PC-9 (cell line): ENCODE data around the gene CPN2. TPM values are rescaled to one million over a fixed set of nuclear protein-coding genes. Genes with fewer than 3 reads are reported as not detected.
A peak's percentile ranks its signal among the peaks of the same experiment; 100 is the strongest.

ENCODE experiments used
- BruUV-seq: library from RNA; stranded (reverse); fragments of 400-500 nt; replicated peaks from 2 replicates; lab custom pipeline; 2021; lab: Mats Ljungman, UMichigan
- CTCF ChIA-PET: fragments of 300-600 bp; sonication (Branson Sonifier 250); formaldehyde crosslinking; loops from one replicate; lab custom pipeline; 2022; ENCODE audit warnings: antibody characterized with exemption; lab: Charles Lee
- POLR2A ChIA-PET: fragments of 300-600 bp; sonication (Branson Sonifier 250); formaldehyde crosslinking; loops from one replicate; lab custom pipeline; 2022; ENCODE audit warnings: antibody characterized with exemption; ENCODE audit not compliant: unreplicated experiment; lab: Charles Lee
- DNase-seq, 2 experiments: peaks; one replicate each; pipeline versions ENCODE4 v3.0.0 to v3.0.0-alpha.2; 2015 to 2022; ENCODE audit warnings: mixed read lengths in 1 of 2
- H2AFZ ChIP-seq: fragments of 200-600 bp; sonication (generic); 2 replicates; pipeline ENCODE4 v1.8.1; 2017; ENCODE audit warnings: antibody characterized with exemption
- H3F3A ChIP-seq: fragments of 200-600 bp; sonication (generic); 2 replicates; pipeline ENCODE4 v1.8.1; 2017; ENCODE audit warnings: antibody characterized with exemption, mild to moderate bottlenecking, low read depth; ENCODE audit not compliant: insufficient read depth
- H3K27ac ChIP-seq: fragments of 200-600 bp; sonication (generic); 2 replicates; pipeline ENCODE4 v1.6.1; 2016; ENCODE audit warnings: mixed run types
- H3K27me3 ChIP-seq: fragments of 200-600 bp; sonication (generic); 2 replicates; pipeline ENCODE4 v1.6.1; 2016; ENCODE audit warnings: low read depth, mixed run types; ENCODE audit not compliant: insufficient read depth
- H3K36me3 ChIP-seq: fragments of 200-600 bp; sonication (generic); 2 replicates; pipeline ENCODE4 v1.6.1; 2016; ENCODE audit warnings: low read depth, mixed run types
- H3K4me1 ChIP-seq: fragments of 200-600 bp; sonication (generic); replicated peaks from 2 replicates; pipeline ENCODE4 v1.6.1; 2016; ENCODE audit warnings: mixed run types; ENCODE audit not compliant: insufficient read depth
- H3K4me2 ChIP-seq: fragments of 200-600 bp; sonication (generic); 2 replicates; pipeline ENCODE4 v1.6.1; 2017; ENCODE audit warnings: mixed run types
- H3K4me3 ChIP-seq: fragments of 200-600 bp; sonication (generic); 2 replicates; pipeline ENCODE4 v1.6.1; 2016; ENCODE audit warnings: mixed run types
- H3K79me2 ChIP-seq: fragments of 200-600 bp; sonication (generic); 2 replicates; pipeline ENCODE4 v1.6.1; 2017; ENCODE audit warnings: low read depth, mixed run types
- H3K9me2 ChIP-seq: fragments of 200-600 bp; sonication (generic); 2 replicates; pipeline ENCODE4 v1.8.1; 2017; ENCODE audit warnings: mild to moderate bottlenecking; ENCODE audit not compliant: insufficient read depth
- H3K9me3 ChIP-seq: fragments of 200-600 bp; sonication (generic); 2 replicates; pipeline ENCODE4 v1.8.1; 2016; ENCODE audit warnings: low read depth; ENCODE audit not compliant: insufficient read depth
- H4K20me1 ChIP-seq: fragments of 200-600 bp; sonication (generic); 2 replicates; pipeline ENCODE4 v1.8.1; 2017; ENCODE audit not compliant: insufficient read depth
- CTCF ChIP-seq: fragments of 200-600 bp; sonication (generic); conservative IDR thresholded peaks from 2 replicates; pipeline ENCODE4 v1.6.1; 2017; ENCODE audit warnings: mixed run types, antibody characterized with exemption, mild to moderate bottlenecking, moderate library complexity
- EZH2 ChIP-seq: fragments of 200-600 bp; sonication (generic); IDR thresholded peaks from 2 replicates; pipeline ENCODE4 v1.8.0; 2017; ENCODE audit warnings: antibody characterized with exemption, low read depth
- intact Hi-C: fragments of 100-400 bp; cut with micrococcal nuclease; formaldehyde crosslinking; loops from one replicate; pipeline ENCODE4 v1.10.0; 2022; ENCODE audit not compliant: unreplicated experiment
- total RNA-seq: library from RNA; stranded (reverse); gene quantifications from 2 replicates; pipeline ENCODE4 v1.2.3, GENCODE V29; 2021

CPN2 gene
- total RNA-seq, 1 experiment from 2014 or later: not detected

DNA sequence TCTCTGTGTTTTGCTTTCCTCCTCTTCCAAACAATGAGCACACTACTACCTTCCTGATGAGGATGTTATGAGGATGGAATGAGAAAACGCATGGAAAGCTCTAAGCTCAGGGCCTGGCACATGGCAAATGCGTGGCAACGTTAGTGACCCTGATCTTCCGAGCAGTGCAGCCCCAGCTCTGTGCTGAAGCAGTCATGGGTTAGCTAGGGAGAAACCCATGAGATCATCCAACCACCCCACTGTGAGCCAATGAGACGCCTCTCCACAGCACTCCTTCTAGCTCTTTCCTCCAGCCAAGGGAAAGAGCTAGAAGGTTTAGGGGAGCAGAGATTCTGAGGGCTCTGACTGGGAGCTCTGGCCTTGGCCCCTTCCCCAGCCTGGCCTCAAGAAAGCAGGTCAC, 4.5 kb downstream of the CPN2 start:
- no TSS peak for BruUV-seq
- intact Hi-C loops: no loop called here
- Histone ChIP-seq H3K36me3 (no peaks in the 10 kb centered on the region), H3K9me2 (no peaks in the 10 kb centered on the region), H3K27ac (no peak overlapping the region), H4K20me1 (no peaks in the 10 kb centered on the region), H3F3A (peaks cover 8% of the 10 kb centered on the region), H3K4me3 (no peak overlapping the region), H3K79me2 (no peaks in the 10 kb centered on the region), H3K27me3 (no peaks in the 10 kb centered on the region), H3K4me2 (no peak overlapping the region), H3K4me1 (no peaks in the 10 kb centered on the region), H3K9me3 (no peaks in the 10 kb centered on the region), H2AFZ (no peak overlapping the region)
- ChIA-PET CTCF (no interaction called here), POLR2A (no interaction called here)
- no peak for TF ChIP-seq CTCF
- TF ChIP-seq EZH2: no peak
- DNase-seq: no peak

- Histone ChIP-seq H3F3A (peaks cover 8% of the 10 kb centered on the region), H3K79me2 (no peaks in the 10 kb centered on the region), H3K27ac (no peak overlapping the region), H3K4me3 (no peak overlapping the region), H2AFZ (no peak overlapping the region), H3K36me3 (no peaks in the 10 kb centered on the region), H3K4me2 (no peak overlapping the region), H3K27me3 (no peaks in the 10 kb centered on the region), H4K20me1 (no peaks in the 10 kb centered on the region), H3K9me3 (no peaks in the 10 kb centered on the region), H3K9me2 (no peaks in the 10 kb centered on the region), H3K4me1 (no peaks in the 10 kb centered on the region)
- CTCF ChIA-PET: interaction anchor here (0.7 kb wide), 1 partner anchor 1177 kb away, joined by 3 read pairs; no protein-coding TSS in a partner anchor
- TF ChIP-seq CTCF: no peak
- no peak for TF ChIP-seq EZH2
- intact Hi-C loops: no loop called here
- no peak for DNase-seq
- POLR2A ChIA-PET: no interaction called here
- BruUV-seq: no TSS peak
These were observed 5.1 kb downstream of the CPN2 start for GRCh38 chr3:194346035-194346434.

GRCh38 chr3:194344012-194344411, 7.1 kb downstream of the CPN2 start:
- DNase-seq: peak; percentile 50 to 81
- intact Hi-C loops: no loop called here
- Histone ChIP-seq H3K9me2 (no peaks in the 10 kb centered on the region), H4K20me1 (no peaks in the 10 kb centered on the region), H3K9me3 (no peaks in the 10 kb centered on the region), H3K79me2 (no peaks in the 10 kb centered on the region), H3F3A (no peaks in the 10 kb centered on the region), H3K27me3 (no peaks in the 10 kb centered on the region), H3K4me1 (no peaks in the 10 kb centered on the region), H3K27ac (no peak overlapping the region), H2AFZ (no peak overlapping the region), H3K4me2 (0 out of 2 replicates have a peak overlapping the region, but pooled peaks have one; percentile 1), H3K4me3 (no peak overlapping the region), H3K36me3 (no peaks in the 10 kb centered on the region)
- BruUV-seq: no TSS peak
- TF ChIP-seq CTCF (peak; percentile 99), EZH2 (no peak)
- ChIA-PET CTCF (interaction anchor here (0.5 to 0.9 kb wide), 8 partner anchors 10 to 816 kb away, joined by 3 to 13 read pairs (median 3); no protein-coding TSS in a partner anchor), POLR2A (no interaction called here)
